GM10847 (cell line): ENCODE measurements around the gene RGS7BP.

Source experiments
- POLR2A ChIP-seq: IDR thresholded peaks from 2 replicates; pipeline ENCODE4 v1.6.1; 2011; ENCODE audit not compliant: insufficient read length; ENCODE audit errors: extremely low read depth

The RGS7BP gene

DNA sequence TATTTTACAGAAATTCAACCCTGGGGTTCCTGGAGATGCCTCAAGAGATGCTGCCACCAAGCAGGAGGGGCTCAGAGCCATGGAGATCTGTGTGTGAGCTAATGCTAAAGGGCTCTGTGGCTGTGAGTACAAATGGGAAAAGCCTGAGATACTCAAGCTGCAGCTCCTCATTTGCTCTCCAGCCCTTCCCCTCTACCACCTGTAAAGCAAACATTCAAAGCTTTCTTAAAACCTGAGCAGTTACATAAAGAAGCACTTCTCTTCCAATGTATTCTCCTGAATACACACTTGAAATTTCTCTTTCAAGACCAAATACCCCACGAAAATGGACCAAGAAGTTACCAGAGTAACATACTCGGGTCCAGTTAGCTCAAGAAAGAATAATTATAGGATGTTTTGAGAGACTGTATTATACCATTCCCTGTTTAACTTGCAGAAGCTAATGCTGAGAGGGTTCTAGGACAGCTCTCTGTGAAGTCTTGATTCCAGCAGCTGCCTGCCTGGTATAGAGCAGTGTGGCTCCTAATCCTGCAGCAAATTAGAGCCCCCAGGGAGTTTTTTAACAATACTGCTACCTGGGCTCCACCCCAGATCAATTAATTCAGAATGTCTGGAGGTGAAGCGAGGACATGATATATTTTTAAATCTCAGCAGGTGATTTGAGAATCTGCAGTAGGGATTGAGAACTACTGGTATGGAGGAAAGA is 21.1 kb downstream of the RGS7BP start:
- TF ChIP-seq POLR2A: no peak

DNA sequence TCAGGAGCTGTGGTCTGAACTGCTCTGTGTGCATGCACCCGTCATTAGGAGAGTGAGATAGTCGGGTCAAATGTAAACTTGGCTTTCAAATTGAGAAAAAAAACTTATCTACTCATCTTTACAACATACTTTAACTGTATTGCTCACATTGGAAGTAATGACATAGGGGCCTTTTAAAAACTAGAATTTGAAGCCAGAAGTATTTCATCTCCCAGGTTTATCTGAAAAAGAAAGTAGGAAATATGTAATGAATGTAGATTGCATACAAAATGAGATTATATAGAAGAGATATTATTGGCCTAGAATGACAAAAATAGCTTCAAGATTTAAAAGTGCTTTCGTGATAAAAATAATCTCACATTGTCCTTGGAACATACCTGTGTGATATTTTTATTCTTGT is 24.3 kb downstream of the RGS7BP start:
- no peak for TF ChIP-seq POLR2A

DNA sequence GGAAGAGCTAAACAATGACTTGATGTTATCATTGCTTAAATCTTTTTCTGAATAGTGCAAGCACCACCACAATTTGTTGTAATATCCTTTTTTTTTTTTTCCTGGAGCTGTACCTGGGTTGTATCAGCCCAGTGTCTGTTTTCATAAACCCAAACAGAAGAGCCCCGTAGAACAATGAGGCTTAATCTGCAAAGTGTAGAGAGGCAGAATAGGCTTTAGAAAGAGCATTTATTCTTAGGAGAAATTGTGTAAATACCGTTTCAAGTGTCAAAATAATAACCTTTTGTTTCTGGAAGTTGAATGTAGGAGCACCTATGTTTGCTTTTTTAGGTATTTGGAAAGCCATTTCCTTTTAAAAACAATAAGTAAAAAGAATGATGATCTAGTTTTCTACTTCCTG is 26.4 kb downstream of the RGS7BP start:
- no peak for TF ChIP-seq POLR2A

DNA sequence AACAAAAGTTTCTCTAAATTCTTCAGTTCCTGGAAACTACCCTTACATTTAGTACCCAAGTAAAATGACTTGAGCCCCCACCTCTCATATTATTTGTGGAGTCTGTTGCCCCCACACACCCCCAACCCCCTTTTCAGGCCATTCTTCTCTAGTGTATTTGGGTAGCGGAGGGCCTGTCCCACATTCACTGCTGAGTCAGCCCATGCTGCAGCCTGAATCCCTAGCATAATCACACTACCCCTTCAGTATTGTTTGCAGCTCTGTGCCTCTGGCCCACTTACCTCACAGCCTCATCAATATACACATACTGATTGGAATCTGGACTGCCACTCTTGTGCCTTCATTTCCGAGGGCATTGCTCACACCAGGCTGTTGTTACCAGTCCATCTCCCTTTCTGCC is 26.8 kb downstream of the RGS7BP start:
- no peak for TF ChIP-seq POLR2A

GRCh38 chr5:64534033-64534432 is 28.2 kb downstream of the RGS7BP start:
- no peak for TF ChIP-seq POLR2A

DNA sequence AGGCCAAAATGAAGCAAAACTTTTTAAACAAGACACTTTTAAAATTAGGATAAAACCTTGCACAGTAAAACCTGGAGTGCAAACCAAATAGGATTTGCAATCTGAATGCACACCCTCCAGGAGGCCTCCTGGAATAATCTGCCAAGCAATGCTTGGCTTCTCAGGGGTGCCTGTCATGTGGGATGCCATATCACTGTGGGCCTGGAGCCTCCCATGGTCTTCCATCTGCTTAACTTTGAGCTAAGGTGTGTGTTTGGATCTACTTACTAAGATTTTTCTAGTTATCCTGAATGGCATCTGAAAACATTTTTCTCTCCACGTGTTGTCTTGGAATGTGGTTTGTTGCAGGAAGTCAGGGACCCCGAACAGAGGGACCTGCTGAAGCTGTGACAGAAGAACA is 52.1 kb downstream of the RGS7BP start:
- no peak for TF ChIP-seq POLR2A

GRCh38 chr5:64566310-64566916 is 60.6 kb downstream of the RGS7BP start:
- no peak for TF ChIP-seq POLR2A

DNA sequence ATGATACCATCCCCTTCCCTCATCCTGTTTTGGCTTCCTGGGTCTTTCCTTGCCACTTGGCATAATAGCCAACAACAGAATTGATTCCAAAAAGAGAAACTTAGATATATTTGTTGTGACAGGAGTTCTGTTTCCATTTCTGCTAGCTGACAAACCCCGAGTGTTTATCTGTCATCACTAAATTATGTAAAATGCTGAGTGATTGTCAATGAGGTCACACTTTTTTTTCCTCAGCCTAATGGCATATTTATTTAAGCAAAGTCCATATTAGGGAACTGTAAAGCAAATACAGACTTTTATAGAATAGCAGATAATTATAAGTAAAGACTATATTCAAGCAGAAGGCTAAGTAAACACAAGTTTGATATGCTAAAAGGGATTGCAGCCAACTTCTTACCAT is 64.0 kb downstream of the RGS7BP start:
- TF ChIP-seq POLR2A: no peak

DNA sequence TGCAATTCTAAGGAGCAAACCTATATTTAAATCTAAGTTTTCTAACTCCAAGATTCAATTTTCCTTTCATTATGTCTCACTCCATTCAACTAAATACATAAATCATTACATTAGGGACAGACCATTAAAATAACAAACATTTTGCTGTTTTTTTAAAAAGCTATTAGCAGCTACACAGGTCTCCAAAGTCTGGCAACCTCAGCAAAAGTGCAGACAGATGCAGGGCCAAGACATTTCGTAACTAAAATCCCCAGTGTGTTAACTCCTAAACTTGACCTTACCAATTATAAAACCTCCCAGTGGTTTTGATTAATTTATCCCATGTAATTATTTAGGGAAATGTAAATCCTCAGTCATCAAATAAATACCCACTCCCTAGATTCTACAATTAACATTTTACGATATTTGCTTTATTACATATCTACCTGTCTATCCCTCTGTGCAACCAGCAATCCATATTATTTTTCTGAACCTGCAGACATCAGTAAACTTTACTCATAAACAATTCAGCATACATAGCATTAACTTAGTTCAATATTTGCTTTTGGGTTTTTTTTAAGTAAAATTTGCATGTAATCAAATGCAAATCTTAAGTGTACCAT is 64.7 kb downstream of the RGS7BP start:
- TF ChIP-seq POLR2A: no peak

GRCh38 chr5:64575561-64575960 is 69.7 kb downstream of the RGS7BP start:
- no peak for TF ChIP-seq POLR2A

- no peak for TF ChIP-seq POLR2A
These were observed 70.4 kb downstream of the RGS7BP start for GRCh38 chr5:64576250-64576649.

GRCh38 chr5:64585646-64586045 is 79.8 kb downstream of the RGS7BP start:
- TF ChIP-seq POLR2A: no peak

DNA sequence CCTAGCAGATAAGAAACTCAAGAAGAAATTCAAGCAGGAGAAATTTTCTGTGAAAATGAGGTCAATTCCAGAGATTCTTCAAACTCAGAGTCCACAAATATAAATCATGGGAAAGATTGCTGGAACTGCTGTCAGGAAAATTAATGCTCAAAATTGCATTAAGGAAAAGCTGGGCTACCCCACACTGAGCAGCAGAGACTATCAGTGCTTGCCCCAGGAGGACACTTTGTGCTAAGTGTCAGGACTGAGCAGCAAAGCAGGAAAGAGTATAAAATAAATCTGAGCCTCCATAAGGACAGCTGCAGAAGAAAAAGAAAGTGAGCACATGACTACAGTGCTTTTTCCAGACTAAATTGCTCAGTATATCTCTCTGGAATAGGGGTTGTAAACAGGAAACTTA is 81.6 kb downstream of the RGS7BP start:
- TF ChIP-seq POLR2A: no peak

DNA sequence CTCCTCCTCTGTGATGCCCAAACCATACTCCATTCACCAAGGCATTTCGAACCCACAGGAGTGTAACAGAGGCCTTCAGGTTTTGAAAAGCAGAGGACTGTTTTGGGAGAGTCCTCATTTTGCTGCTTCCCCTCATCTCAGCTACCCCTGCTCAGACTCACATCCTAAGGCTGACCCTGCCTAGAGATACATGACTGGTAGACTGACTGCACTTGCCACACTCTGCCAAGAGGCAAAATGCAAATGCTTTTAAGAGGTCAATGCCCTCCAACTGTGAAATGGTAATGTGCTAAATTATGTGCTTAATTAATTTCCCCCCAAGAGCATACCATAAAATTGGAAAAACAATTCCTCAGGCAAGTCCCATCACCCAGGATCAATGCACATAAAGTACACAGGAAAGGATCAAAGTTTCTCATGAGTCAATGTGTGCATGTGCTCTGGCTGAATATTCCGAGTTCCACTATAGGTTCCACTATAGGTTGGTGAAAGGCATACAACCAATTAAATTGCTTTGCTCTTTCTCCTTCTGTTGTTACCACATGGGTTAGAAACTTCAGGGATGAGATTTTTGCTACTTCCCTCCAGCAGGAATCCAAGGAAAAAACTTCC is 87.0 kb downstream of the RGS7BP start:
- no peak for TF ChIP-seq POLR2A

DNA sequence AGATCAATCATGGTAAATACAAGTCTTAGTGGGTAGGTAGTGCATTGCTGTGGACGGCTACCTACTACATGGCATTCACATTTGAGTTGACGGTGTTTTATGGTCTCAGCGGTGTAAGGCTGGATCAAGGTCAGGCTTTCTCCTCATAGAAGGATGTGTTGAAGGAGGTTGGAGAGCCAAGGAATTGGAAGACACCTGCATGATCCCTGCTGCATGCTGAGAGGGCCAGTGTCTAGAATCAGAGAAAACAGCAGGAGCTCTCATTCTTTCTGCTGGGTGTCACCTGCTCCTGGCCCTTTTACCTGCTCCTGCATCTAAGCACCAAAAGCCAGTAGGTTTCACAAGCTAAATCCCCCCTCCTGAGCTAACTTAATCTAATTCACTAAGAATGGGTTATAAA is 88.2 kb downstream of the RGS7BP start:
- no peak for TF ChIP-seq POLR2A

DNA sequence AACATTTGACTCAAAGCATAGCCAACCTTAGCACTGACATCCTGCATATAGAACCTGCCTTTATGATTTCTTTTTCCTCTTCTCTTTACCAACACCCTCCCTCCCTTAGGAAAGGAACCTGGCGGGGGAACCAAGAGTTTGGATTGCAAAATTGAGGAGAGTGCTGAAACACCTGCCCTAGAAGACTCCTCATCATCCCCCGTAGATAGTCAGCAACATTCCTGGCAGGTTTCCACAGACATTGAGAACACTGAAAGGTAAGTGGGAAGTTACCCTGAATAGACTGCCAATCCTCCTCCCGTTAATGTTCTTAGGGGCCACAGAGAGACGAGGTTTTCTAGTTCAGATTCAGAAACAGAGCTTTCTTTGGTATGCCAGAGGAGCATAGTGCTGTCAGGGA is 88.8 kb downstream of the RGS7BP start:
- no peak for TF ChIP-seq POLR2A
